ENCODE measurements around the gene ERVH48-1.

DNA sequence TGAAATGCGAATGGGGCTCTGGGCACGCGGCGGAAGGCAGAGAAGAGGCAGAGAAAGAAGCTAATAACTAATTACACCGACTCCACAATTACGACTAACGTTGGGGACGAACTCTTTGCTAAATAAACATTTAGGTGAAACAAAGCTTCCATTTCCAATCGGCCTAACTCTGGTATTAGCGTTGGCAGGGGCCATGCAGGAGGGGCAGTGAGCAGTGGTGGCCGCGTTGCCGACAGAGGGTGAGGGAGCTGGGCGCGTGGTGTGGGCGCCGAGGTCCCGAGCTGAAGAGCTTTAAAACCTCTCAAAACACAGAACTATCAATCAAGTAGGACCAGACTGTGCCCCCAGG lies 32.9 kb downstream of the ERVH48-1 start:
- TF ChIP-seq, protein P1, sequence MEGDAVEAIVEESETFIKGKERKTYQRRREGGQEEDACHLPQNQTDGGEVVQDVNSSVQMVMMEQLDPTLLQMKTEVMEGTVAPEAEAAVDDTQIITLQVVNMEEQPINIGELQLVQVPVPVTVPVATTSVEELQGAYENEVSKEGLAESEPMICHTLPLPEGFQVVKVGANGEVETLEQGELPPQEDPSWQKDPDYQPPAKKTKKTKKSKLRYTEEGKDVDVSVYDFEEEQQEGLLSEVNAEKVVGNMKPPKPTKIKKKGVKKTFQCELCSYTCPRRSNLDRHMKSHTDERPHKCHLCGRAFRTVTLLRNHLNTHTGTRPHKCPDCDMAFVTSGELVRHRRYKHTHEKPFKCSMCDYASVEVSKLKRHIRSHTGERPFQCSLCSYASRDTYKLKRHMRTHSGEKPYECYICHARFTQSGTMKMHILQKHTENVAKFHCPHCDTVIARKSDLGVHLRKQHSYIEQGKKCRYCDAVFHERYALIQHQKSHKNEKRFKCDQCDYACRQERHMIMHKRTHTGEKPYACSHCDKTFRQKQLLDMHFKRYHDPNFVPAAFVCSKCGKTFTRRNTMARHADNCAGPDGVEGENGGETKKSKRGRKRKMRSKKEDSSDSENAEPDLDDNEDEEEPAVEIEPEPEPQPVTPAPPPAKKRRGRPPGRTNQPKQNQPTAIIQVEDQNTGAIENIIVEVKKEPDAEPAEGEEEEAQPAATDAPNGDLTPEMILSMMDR (IDR thresholded peaks at IDR 0.05; ENCODE audit: low read depth, low read length, poor library complexity, severe bottlenecking), result no peak
- no peak for TF ChIP-seq EZH2phosphoT487 (IDR thresholded peaks at IDR 0.05; ENCODE audit: borderline replicate concordance, low read length)

Data from DOHH2 (cell line).